T-cell (primary cell): ENCODE results near the gene OR5V1. TPM values are rescaled to one million over a fixed set of nuclear protein-coding genes. Genes with fewer than 3 reads are reported as not detected.

Experiments used
- ATAC-seq, 4 experiments: fragments of 200-7000 bp in 3 of 4; fragments of 150-1000 bp in 1 of 4; cut with Tn5 transposase; replicated peaks in 1 of 4; 1 replicate in 3 of 4; 2 replicates in 1 of 4; pipeline ENCODE4 v1.10.0; 2021; ENCODE audit warnings: moderate library complexity in 3 of 4, mild to moderate bottlenecking in 2 of 4, moderate number of reproducible peaks in 1 of 4
- CTCF ChIA-PET, 2 donors: fragments of 300-600 bp; sonication (Branson Sonifier 250); formaldehyde crosslinking; loops; one replicate each; lab custom pipeline; 2022; ENCODE audit warnings: antibody characterized with exemption in 2 of 2; lab: Charles Lee
- POLR2A ChIA-PET, 2 donors: fragments of 300-600 bp; sonication (Branson Sonifier 250); formaldehyde crosslinking; loops; one replicate each; lab custom pipeline; 2022; ENCODE audit warnings: antibody characterized with exemption in 2 of 2; lab: Charles Lee
- DNase-seq, 35 experiments: peaks; one replicate each; pipeline versions ENCODE4 v3.0.0 to v3.0.0-alpha.2; 2013 to 2023
- H3K27ac ChIP-seq: one replicate; pipeline ENCODE4 v1.5.1; 2013; ENCODE audit warnings: low read length
- H3K27me3 ChIP-seq, 2 experiments: replicated peaks in 1 of 2; 1 replicate in 1 of 2; 2 replicates in 1 of 2; pipeline versions ENCODE4 v1.6.1 to v1.7.0; 2013; ENCODE audit warnings: low read length in 1 of 2, mixed read lengths in 1 of 2; ENCODE audit not compliant: control insufficient read depth in 2 of 2, insufficient read depth in 2 of 2; ENCODE audit errors: extremely low read depth in 1 of 2
- H3K36me3 ChIP-seq, 2 donors: 1 replicate in 1 of 2; 2 replicates in 1 of 2; pipeline versions ENCODE4 v1.6.1 to v1.7.0; 2013; ENCODE audit warnings: low read length in 1 of 2; ENCODE audit not compliant: control insufficient read depth in 2 of 2, insufficient read depth in 1 of 2; ENCODE audit errors: extremely low read depth in 1 of 2
- H3K4me1 ChIP-seq, 2 experiments: 1 replicate in 1 of 2; 2 replicates in 1 of 2; pipeline versions ENCODE4 v1.6.1 to v1.7.0; 2013; ENCODE audit warnings: low read length in 2 of 2, mixed read lengths in 1 of 2; ENCODE audit not compliant: insufficient read depth in 2 of 2, control insufficient read depth in 1 of 2; ENCODE audit errors: extremely low read depth in 1 of 2
- H3K4me3 ChIP-seq, 2 donors: 1 replicate in 1 of 2; 2 replicates in 1 of 2; pipeline versions ENCODE4 v1.5.1 to v1.7.0; 2013; ENCODE audit warnings: mild to moderate bottlenecking in 2 of 2, low read length in 1 of 2, moderate library complexity in 1 of 2; ENCODE audit not compliant: control insufficient read depth in 1 of 2; ENCODE audit errors: extremely low read depth in 1 of 2
- H3K9me3 ChIP-seq: 2 replicates; pipeline ENCODE4 v1.7.0; 2013
- H3K27ac Mint-ChIP-seq, 2 donors: one replicate each; pipeline ENCODE4 v1.8.0; 2020 to 2021; ENCODE audit warnings: mild to moderate bottlenecking in 2 of 2, mixed read lengths in 2 of 2
- H3K27me3 Mint-ChIP-seq, 2 donors: one replicate each; pipeline ENCODE4 v1.8.0; 2021 to 2022; ENCODE audit warnings: mixed read lengths in 2 of 2
- H3K36me3 Mint-ChIP-seq: one replicate; pipeline ENCODE4 v1.8.0; 2021; ENCODE audit warnings: mixed read lengths
- H3K4me1 Mint-ChIP-seq, 3 donors: one replicate each; pipeline ENCODE4 v1.8.0; 2020 to 2022; ENCODE audit warnings: mixed read lengths in 3 of 3, mild to moderate bottlenecking in 1 of 3
- H3K4me3 Mint-ChIP-seq, 3 donors: one replicate each; pipeline ENCODE4 v1.8.0; 2020 to 2022; ENCODE audit warnings: mild to moderate bottlenecking in 3 of 3, mixed read lengths in 3 of 3, moderate library complexity in 3 of 3
- H3K9me3 Mint-ChIP-seq, 3 donors: one replicate each; pipeline ENCODE4 v1.8.0; 2020 to 2022; ENCODE audit warnings: mixed read lengths in 3 of 3
- WGBS: methylation state at CpG from one replicate; pipeline ENCODE4 v1.1.5; 2013; ENCODE audit warnings: missing lambda C conversion rate; ENCODE audit not compliant: insufficient coverage; 5-methylcytosine and 5-hydroxymethylcytosine counted together
- total RNA-seq, 35 experiments: library from RNA in 6 of 35; stranded (reverse) in 6 of 35; fragments of 120-200 nt in 1 of 35; gene quantifications; one replicate each; pipeline versions ENCODE4 v1.2.1 to v1.2.4 and lab custom pipeline; 2013 to 2026

OR5V1 gene
- total RNA-seq = not detected
- not detected for total RNA-seq (2013)
- total RNA-seq (lab: John Stamatoyannopoulos, UW) = 0 to 0.06 (median 0) reads per million in 29 experiments

DNA sequence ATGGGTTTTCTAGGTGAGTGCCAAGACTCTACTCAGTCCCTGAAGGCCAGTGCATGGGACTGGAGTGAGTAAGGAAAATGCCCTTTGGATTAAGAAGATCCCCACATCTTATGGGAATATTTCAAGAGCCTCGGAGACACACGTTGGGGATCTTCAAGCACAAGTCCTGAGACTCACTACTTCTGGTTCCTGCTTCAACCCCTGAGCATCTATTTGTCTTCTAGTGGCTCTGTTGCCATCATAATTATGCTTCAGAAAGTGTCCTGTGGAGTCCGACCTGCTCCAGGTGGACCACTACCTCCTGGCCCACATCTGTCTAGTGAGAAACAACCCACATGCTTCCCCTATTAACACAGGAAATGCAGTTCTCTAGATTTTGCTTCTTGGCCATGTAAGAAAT, at the start of gene OR5V1:
OR5V1 (minus strand) TSS at position 101 of the 400 bp plus-strand sequence. CDS start 12,670 bp downstream, outside the sequence.
- Mint-ChIP-seq H3K27ac (no peak within 1 kb of the TSS), H3K27me3 (peaks cover 29 to 35% of the 10 kb centered on the region in 2 donors), H3K36me3 (no peaks in the 10 kb centered on the region), H3K9me3 (no peaks in the 10 kb centered on the region), H3K4me3 (no peak within 1 kb of the TSS), H3K4me1 (no peaks in the 10 kb centered on the region)
- no peak for DNase-seq
- ChIA-PET CTCF (no interaction called here), POLR2A (no interaction called here)
- Histone ChIP-seq H3K9me3 (no peaks in the 10 kb centered on the region), H3K4me1 (no peaks in the 10 kb centered on the region), H3K36me3 (no peaks in the 10 kb centered on the region), H3K4me3 (no peak within 1 kb of the TSS), H3K27me3 (peaks cover 0 to 2% of the 10 kb centered on the region in 2 experiments), H3K27ac (no peak within 1 kb of the TSS)
- no peak for ATAC-seq
- 48% methylated on average over 2 of the region's 3 CpGs for WGBS

DNA sequence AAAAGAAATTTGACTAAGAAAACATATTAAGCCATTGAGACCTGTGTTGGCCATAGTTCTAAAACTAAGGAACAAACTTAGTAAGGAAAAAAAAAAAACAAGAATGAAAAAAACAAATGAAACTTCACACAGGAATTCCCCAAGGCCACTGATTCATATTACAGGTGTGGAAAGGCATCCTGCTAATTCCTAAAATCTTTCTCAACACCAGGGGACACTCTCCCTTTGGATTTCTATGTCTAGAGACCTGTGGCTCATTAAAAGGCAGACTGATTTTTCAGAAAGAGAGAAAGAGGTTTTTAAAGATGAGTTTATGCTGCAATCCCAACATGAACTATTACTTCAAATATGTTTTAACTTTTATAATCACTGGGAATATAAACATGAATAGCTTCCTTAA, 45.9 kb upstream of the OR5V1 start, which contains the start of gene OR12D1:
OR12D1 (plus strand) TSS at position 341 of the 400 bp plus-strand sequence.
- no peak for DNase-seq
- Histone ChIP-seq H3K4me3 (no peak within 1 kb of the TSS), H3K27me3 (peaks cover 0 to 10% of the 10 kb centered on the region in 2 experiments), H3K27ac (no peak within 1 kb of the TSS), H3K4me1 (no peaks in the 10 kb centered on the region), H3K9me3 (no peaks in the 10 kb centered on the region), H3K36me3 (no peaks in the 10 kb centered on the region)
- H3K36me3 Mint-ChIP-seq = no peaks in the 10 kb centered on the region
- H3K27me3 Mint-ChIP-seq = peaks cover 35 to 46% of the 10 kb centered on the region in 2 donors
- H3K27ac Mint-ChIP-seq = no peak within 1 kb of the TSS
- ChIA-PET CTCF (no interaction called here), POLR2A (no interaction called here)
- peaks cover 18 to 24% (median 20%) of the 10 kb centered on the region in 3 donors for H3K9me3 Mint-ChIP-seq
- H3K4me3 Mint-ChIP-seq = no peak within 1 kb of the TSS
- H3K4me1 Mint-ChIP-seq = no peaks in the 10 kb centered on the region
- ATAC-seq = no peak

DNA sequence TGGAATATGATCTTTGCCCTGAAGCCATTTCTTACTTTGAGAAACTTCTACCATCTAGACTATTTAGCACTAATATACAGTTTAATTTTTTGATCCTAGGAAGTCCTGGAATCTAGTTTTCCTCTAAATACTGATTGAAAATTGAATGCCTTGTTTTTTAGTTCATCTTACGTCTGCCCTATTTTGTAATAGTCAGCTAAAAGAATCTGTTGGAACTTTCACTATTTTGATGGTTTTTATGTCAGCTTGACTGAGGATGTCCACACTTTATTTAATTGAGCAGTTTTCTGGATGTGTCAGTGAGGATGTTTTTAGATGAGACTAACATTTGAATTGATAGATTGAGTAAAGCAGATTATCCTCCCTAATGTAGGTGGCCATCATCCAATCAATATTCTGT, 35.1 kb upstream of the OR5V1 start:
- H3K27me3 Mint-ChIP-seq = peaks cover 47 to 64% of the 10 kb centered on the region in 2 donors
- no peak overlapping the region for H3K4me3 ChIP-seq
- CTCF ChIA-PET = no interaction called here

DNA sequence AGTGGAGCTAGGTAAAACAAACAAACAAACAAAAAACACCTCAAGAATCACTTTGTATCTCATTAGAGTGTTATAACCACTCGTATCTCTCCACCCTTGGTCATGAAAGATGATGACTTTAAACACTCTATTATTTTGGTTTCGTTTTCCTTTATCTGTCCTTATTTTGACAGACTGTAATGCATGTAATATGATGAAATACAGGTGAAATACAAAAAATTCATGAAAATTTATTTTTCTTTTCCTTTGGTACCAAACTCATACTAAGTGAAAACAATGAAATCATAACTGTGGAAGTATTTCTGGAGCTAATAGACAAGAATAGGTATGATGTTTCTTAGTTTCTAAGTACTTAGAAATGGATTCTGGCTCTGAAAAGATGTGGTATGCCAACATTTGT, 30.9 kb upstream of the OR5V1 start:
- H3K36me3 Mint-ChIP-seq = no peaks in the 10 kb centered on the region
- ChIA-PET POLR2A (interaction anchor here in 1 of 2 donors (0.6 kb wide), 1 partner anchor 16 kb away, joined by 3 read pairs; no protein-coding TSS in a partner anchor), CTCF (no interaction called here)
- Histone ChIP-seq H3K4me1 (no peaks in the 10 kb centered on the region), H3K36me3 (no peaks in the 10 kb centered on the region), H3K27me3 (peaks cover 0 to 3% of the 10 kb centered on the region in 2 experiments), H3K27ac (no peak overlapping the region), H3K9me3 (no peaks in the 10 kb centered on the region), H3K4me3 (no peak overlapping the region)
- H3K27me3 Mint-ChIP-seq = peaks cover 40 to 56% of the 10 kb centered on the region in 2 donors
- no peak overlapping the region for H3K27ac Mint-ChIP-seq
- H3K9me3 Mint-ChIP-seq = no peaks in the 10 kb centered on the region
- no peak overlapping the region for H3K4me3 Mint-ChIP-seq
- no peak for ATAC-seq
- no peaks in the 10 kb centered on the region for H3K4me1 Mint-ChIP-seq
- WGBS = no CpG with 5 or more reads among the region's 2 CpGs
- DNase-seq = no peak

More for the DNA sequence above, 35.1 kb upstream of the OR5V1 start:
- ATAC-seq (no peak), DNase-seq (no peak)
- no CpG with 5 or more reads among the region's 1 CpG for WGBS
- H3K9me3 ChIP-seq = no peaks in the 10 kb centered on the region
- Mint-ChIP-seq H3K4me1 (no peaks in the 10 kb centered on the region), H3K4me3 (no peak overlapping the region), H3K27ac (no peak overlapping the region), H3K9me3 (peaks cover 0 to 6% (median 3%) of the 10 kb centered on the region in 3 donors), H3K36me3 (no peaks in the 10 kb centered on the region)
- no peak overlapping the region for H3K27ac ChIP-seq
- H3K27me3 ChIP-seq = peaks cover 0 to 3% of the 10 kb centered on the region in 2 experiments
- no peaks in the 10 kb centered on the region for H3K36me3 ChIP-seq
- POLR2A ChIA-PET = no interaction called here
- no peaks in the 10 kb centered on the region for H3K4me1 ChIP-seq

DNA sequence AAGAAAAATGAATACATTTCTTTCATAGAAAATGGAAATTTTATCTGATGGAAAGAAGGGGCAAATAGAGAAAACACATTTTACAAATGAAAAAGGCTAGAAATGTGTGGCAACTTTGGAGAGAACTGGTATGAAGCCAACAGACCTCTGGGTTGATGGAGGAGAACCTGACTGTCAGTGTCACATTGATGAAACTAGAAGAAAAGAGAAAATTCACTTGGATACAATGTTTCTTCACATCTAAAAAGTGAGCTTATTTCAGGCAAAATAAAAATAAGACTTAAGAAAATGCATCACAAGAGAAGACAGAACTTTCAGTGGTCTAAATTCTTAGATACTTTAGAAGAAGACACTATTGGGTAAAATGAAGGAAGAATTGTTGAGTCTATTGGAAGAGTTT, 26.7 kb upstream of the OR5V1 start, which contains the start of gene OR12D2:
OR12D2 (plus strand) TSS at position 301 of the 400 bp plus-strand sequence. CDS start 1,069 bp downstream, outside the sequence.
- Mint-ChIP-seq H3K4me3 (no peak within 1 kb of the TSS), H3K27ac (no peak within 1 kb of the TSS), H3K36me3 (no peaks in the 10 kb centered on the region), H3K27me3 (peaks cover 42 to 48% of the 10 kb centered on the region in 2 donors), H3K9me3 (no peaks in the 10 kb centered on the region), H3K4me1 (no peaks in the 10 kb centered on the region)
- no peak within 1 kb of the TSS for H3K27ac ChIP-seq
- DNase-seq (no peak), ATAC-seq (no peak)
- H3K36me3 ChIP-seq = no peaks in the 10 kb centered on the region
- no peaks in the 10 kb centered on the region for H3K4me1 ChIP-seq
- CTCF ChIA-PET = no interaction called here
- POLR2A ChIA-PET = no interaction called here
- no peaks in the 10 kb centered on the region for H3K9me3 ChIP-seq
- H3K27me3 ChIP-seq = peaks cover 0 to 12% of the 10 kb centered on the region in 2 experiments
- no peak within 1 kb of the TSS for H3K4me3 ChIP-seq

DNA sequence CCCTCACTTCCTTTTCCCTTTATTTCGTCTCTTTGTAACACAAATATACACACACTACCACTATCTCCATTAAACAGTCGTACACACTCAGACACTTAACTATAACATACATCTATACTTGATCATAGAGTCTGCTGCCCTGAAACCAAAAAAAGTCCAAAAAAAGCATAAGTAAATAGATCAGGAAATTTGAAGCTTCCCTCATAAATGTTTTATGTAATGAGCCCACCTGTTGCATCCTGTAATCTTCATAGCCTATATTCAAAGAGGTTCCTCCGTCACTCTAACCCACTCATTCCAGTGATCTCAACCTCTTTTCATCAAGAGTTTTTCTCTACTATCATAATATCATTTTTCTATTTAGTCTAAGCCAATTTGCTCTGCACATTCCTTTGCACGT, 19.9 kb upstream of the OR5V1 start:
- H3K4me3 Mint-ChIP-seq = no peak overlapping the region
- H3K27ac Mint-ChIP-seq = no peak overlapping the region
- H3K36me3 Mint-ChIP-seq = no peaks in the 10 kb centered on the region
- no peaks in the 10 kb centered on the region for H3K9me3 Mint-ChIP-seq
- no peaks in the 10 kb centered on the region for H3K9me3 ChIP-seq
- DNase-seq (no peak), ATAC-seq (no peak)
- peaks cover 0 to 15% of the 10 kb centered on the region in 2 experiments for H3K27me3 ChIP-seq
- no peaks in the 10 kb centered on the region for H3K36me3 ChIP-seq
- H3K27me3 Mint-ChIP-seq = peaks cover 30 to 38% of the 10 kb centered on the region in 2 donors
- no peaks in the 10 kb centered on the region for H3K4me1 ChIP-seq
- ChIA-PET POLR2A (no interaction called here), CTCF (no interaction called here)
- no peaks in the 10 kb centered on the region for H3K4me1 Mint-ChIP-seq
- H3K27ac ChIP-seq = no peak overlapping the region
- H3K4me3 ChIP-seq = no peak overlapping the region
- WGBS = 39% methylated on average over 2 of the region's 4 CpGs

DNA sequence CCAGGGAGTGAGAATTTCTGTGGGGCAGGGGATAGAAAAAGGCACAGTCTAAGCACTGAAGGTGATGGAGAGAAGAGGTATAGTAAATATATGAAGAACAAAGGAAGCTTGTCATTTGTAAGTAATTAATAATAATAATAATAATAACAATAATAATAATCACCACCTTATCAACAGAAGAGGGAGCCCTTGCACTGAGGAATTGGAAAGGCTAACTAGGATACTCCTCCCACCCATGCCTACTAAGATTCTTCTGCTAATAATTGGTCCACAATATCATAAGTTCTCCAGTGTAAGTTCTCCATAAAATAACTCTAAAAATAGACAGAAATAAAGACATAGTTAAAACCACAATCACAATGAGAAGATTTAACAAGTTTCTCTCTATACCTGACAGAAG, 7.3 kb upstream of the OR5V1 start:
- Histone ChIP-seq H3K27me3 (peaks cover 0 to 11% of the 10 kb centered on the region in 2 experiments), H3K36me3 (no peaks in the 10 kb centered on the region), H3K27ac (no peak overlapping the region), H3K9me3 (no peaks in the 10 kb centered on the region), H3K4me1 (no peaks in the 10 kb centered on the region), H3K4me3 (no peak overlapping the region)
- Mint-ChIP-seq H3K27ac (no peak overlapping the region), H3K36me3 (no peaks in the 10 kb centered on the region), H3K27me3 (peaks cover 32% of the 10 kb centered on the region in 2 donors), H3K4me1 (no peaks in the 10 kb centered on the region), H3K9me3 (no peaks in the 10 kb centered on the region), H3K4me3 (no peak overlapping the region)
- ATAC-seq (no peak), DNase-seq (no peak)
- ChIA-PET POLR2A (no interaction called here), CTCF (no interaction called here)
